Sigmoid colon (tissue), 7 donors: ENCODE measurements around the gene ATP6V0D1. TPM values are rescaled to one million over a fixed set of nuclear protein-coding genes. Genes with fewer than 3 reads are reported as not detected.

Experiments used
- DNase-seq: peaks from one replicate; pipeline ENCODE4 v3.0.0-alpha.2; 2019
- H3K27ac ChIP-seq, 4 donors: fragments of 200-600 bp; sonication (generic); one replicate each; pipeline ENCODE4 v1.5.1; 2016 to 2019; ENCODE audit warnings: mild to moderate bottlenecking in 1 of 4
- H3K27me3 ChIP-seq, 3 donors: fragments of 200-600 bp; sonication (generic); one replicate each; pipeline ENCODE4 v1.5.1; 2019; ENCODE audit warnings: mild to moderate bottlenecking in 1 of 3
- H3K36me3 ChIP-seq, 4 donors: fragments of 200-600 bp; sonication (generic); one replicate each; pipeline ENCODE4 v1.5.1; 2016 to 2019
- H3K4me1 ChIP-seq, 4 donors: fragments of 200-600 bp; sonication (generic); one replicate each; pipeline ENCODE4 v1.5.1; 2017 to 2019
- H3K4me3 ChIP-seq, 4 donors: fragments of 200-600 bp; sonication (generic); one replicate each; pipeline ENCODE4 v1.5.1; 2017 to 2019; ENCODE audit warnings: mild to moderate bottlenecking in 2 of 4, moderate library complexity in 1 of 4
- H3K9me3 ChIP-seq, 4 donors: fragments of 200-600 bp in 3 of 4; sonication (generic) in 3 of 4; one replicate each; pipeline versions ENCODE4 v1.5.1 to v1.6.1; 2013 to 2019
- EP300 ChIP-seq, 4 donors: sonication (generic); formaldehyde crosslinking; IDR thresholded peaks; one replicate each; pipeline ENCODE4 v1.6.1; 2017; ENCODE audit warnings: antibody characterized with exemption in 4 of 4
- POLR2A ChIP-seq, 2 donors: fragments of 450-650 bp; IDR thresholded peaks; one replicate each; pipeline ENCODE4 v1.6.1; 2016; ENCODE audit warnings: antibody characterized with exemption in 2 of 2, mild to moderate bottlenecking in 2 of 2, moderate library complexity in 2 of 2
- POLR2AphosphoS5 ChIP-seq, 4 donors: sonication (generic); formaldehyde crosslinking; IDR thresholded peaks; one replicate each; pipeline ENCODE4 v1.6.1; 2017; ENCODE audit warnings: antibody characterized with exemption in 4 of 4
- WGBS, 2 donors: extraction: QIAGEN DNeasy Blood & Tissue Kit; methylation state at CpG; one replicate each; pipeline ENCODE4 v1.1.7; 2013; 5-methylcytosine and 5-hydroxymethylcytosine counted together
- intact Hi-C: fragments of 100-400 bp; cut with DNase I; formaldehyde crosslinking; loops from one replicate; pipeline ENCODE4 v1.15.1; 2023
- polyA plus RNA-seq, 3 donors: library from polyadenylated mRNA; stranded (reverse); fragments of 200-250 nt; gene quantifications; one replicate each; pipeline ENCODE4 v1.2.3, GENCODE V29; 2013
- total RNA-seq, 4 donors: library from RNA; depleted of rRNA; stranded (reverse); fragments of >200 nt; gene quantifications; one replicate each; pipeline ENCODE4 v1.1.0, GENCODE V29; 2016
- TF ChIP-seq, protein P1 (sequence below), 4 experiments: fragments of 450-650 bp in 3 of 4; fragments of 200-600 bp in 1 of 4; IDR thresholded peaks; one replicate each; pipeline ENCODE4 v1.5.1; 2016 to 2019; ENCODE audit warnings: antibody characterized with exemption in 4 of 4, mild to moderate bottlenecking in 3 of 4, moderate library complexity in 2 of 4
- donor health status: healthy with polysubstance abuse.
- donor health status: Bipolar disorder and iron deficiency.
- donor health status: healthy.

Gene ATP6V0D1
- total and polyA plus RNA-seq, 7 donors: 70.3 to 287 (median 112) TPM

DNA sequence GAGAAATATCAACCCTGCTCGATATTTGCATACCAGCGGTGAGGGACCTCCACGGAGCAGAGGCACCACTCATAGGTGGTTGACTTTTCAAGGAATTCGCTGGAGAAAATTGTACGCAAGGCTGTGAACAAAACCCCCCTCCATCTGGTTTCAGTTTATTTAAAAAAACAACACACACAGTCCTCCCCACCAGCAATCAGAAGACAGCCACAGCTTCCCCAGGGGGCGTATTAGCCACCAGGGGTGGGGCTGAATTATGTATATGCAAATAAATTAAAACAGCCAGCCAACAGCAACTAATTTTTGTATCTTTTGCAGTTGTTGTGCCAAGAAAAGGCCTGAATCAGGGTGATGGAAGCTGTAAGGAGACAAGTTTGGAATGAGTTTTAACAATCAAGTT lies 55.9 kb downstream of the ATP6V0D1 start:
- TF ChIP-seq, protein P1, sequence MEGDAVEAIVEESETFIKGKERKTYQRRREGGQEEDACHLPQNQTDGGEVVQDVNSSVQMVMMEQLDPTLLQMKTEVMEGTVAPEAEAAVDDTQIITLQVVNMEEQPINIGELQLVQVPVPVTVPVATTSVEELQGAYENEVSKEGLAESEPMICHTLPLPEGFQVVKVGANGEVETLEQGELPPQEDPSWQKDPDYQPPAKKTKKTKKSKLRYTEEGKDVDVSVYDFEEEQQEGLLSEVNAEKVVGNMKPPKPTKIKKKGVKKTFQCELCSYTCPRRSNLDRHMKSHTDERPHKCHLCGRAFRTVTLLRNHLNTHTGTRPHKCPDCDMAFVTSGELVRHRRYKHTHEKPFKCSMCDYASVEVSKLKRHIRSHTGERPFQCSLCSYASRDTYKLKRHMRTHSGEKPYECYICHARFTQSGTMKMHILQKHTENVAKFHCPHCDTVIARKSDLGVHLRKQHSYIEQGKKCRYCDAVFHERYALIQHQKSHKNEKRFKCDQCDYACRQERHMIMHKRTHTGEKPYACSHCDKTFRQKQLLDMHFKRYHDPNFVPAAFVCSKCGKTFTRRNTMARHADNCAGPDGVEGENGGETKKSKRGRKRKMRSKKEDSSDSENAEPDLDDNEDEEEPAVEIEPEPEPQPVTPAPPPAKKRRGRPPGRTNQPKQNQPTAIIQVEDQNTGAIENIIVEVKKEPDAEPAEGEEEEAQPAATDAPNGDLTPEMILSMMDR (IDR thresholded peaks at IDR 0.05): no peak
- TF ChIP-seq POLR2A (IDR thresholded peaks at IDR 0.05) (no peak), POLR2AphosphoS5 (IDR thresholded peaks at IDR 0.05) (no peak), EP300 (IDR thresholded peaks at IDR 0.05) (no peak)
- Histone ChIP-seq H3K9me3 (no peaks in the 10 kb centered on the region), H3K4me1 (peaks cover 0 to 8% (median 7%) of the 10 kb centered on the region in 4 donors), H3K27ac (no peak overlapping the region), H3K36me3 (no peaks in the 10 kb centered on the region), H3K4me3 (no peak overlapping the region), H3K27me3 (peaks cover 2 to 42% (median 7%) of the 10 kb centered on the region in 3 donors)
- intact Hi-C loops: no loop called here
- DNase-seq: no peak
- 48 to 50% methylated on average over 6 of the region's 6 CpGs for WGBS, 2 donors

DNA sequence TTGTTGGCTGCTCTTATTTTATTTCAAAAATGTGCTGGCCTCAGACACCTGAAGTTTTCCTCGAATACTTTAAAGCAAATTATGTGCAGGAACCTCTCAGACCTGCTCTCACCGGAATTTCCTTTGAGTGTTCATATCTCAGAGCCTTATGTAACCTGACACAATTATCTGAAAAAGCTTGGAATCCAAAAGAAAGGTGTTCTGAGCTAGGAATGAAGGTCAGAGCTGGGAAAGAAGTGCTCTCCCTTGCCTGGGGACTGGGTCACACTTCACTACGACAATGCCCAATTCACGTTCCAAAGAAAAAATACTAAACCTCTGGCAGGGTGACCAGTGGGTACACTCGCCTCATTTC lies 56.7 kb downstream of the ATP6V0D1 start:
- DNase-seq: no peak
- Histone ChIP-seq H3K9me3 (no peaks in the 10 kb centered on the region), H3K27ac (no peak overlapping the region), H3K4me3 (no peak overlapping the region), H3K4me1 (peaks cover 0 to 7% (median 5%) of the 10 kb centered on the region in 4 donors), H3K27me3 (peaks cover 0 to 36% (median 0%) of the 10 kb centered on the region in 3 donors), H3K36me3 (no peaks in the 10 kb centered on the region)
- WGBS, 2 donors: 52 to 59% methylated on average over 5 of the region's 5 CpGs
- intact Hi-C loops: no loop called here
- TF ChIP-seq EP300 (IDR thresholded peaks at IDR 0.05) (no peak), POLR2A (IDR thresholded peaks at IDR 0.05) (no peak), POLR2AphosphoS5 (IDR thresholded peaks at IDR 0.05) (no peak)
- TF ChIP-seq, protein P1 (IDR thresholded peaks at IDR 0.05): no peak

DNA sequence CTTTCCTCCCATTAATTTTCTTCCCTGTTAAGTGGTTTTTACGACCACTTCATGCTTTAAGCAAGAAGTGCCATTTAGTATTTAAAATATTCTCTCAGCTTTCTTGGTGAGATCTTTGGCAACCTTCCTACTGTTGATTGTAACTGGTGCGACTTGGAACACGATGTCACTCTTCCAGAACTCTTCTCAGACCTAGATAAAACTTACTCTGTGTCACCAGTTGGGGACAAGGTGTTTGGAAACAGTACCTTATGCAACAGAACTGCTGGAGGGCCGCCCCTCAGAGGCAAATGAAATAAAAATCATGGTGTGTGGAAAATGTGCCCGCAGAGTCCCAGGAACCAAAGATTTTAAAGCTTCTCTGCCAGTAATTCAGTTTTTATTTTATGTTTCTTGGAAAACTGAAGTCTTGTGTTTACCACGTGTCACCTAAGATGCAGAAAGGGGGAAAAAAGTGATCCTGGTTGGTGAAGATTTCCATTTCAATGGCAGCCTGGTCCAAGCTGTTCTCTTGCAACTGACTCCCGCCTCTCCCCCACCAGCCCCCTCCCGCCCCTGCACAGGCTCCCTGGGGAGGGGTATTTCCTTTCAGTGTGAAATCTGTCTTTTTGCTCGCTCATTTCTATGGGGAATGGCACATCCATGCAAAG lies 57.2 kb downstream of the ATP6V0D1 start:
- intact Hi-C loops: no loop called here
- H3K27me3 ChIP-seq: peaks cover 0 to 31% (median 0%) of the 10 kb centered on the region in 3 donors
- no peak overlapping the region for H3K27ac ChIP-seq
- no peak overlapping the region for H3K4me3 ChIP-seq
- H3K36me3 ChIP-seq: no peaks in the 10 kb centered on the region
- DNase-seq: no peak
- no peaks in the 10 kb centered on the region for H3K9me3 ChIP-seq
- peaks cover 0 to 7% (median 5%) of the 10 kb centered on the region in 4 donors for H3K4me1 ChIP-seq
- TF ChIP-seq EP300 (IDR thresholded peaks at IDR 0.05): no peak
- TF ChIP-seq, protein P1 (IDR thresholded peaks at IDR 0.05): no peak
- TF ChIP-seq POLR2AphosphoS5 (IDR thresholded peaks at IDR 0.05): no peak
- TF ChIP-seq POLR2A (IDR thresholded peaks at IDR 0.05): no peak
- 37 to 53% methylated on average over 9 of the region's 9 CpGs for WGBS, 2 donors

DNA sequence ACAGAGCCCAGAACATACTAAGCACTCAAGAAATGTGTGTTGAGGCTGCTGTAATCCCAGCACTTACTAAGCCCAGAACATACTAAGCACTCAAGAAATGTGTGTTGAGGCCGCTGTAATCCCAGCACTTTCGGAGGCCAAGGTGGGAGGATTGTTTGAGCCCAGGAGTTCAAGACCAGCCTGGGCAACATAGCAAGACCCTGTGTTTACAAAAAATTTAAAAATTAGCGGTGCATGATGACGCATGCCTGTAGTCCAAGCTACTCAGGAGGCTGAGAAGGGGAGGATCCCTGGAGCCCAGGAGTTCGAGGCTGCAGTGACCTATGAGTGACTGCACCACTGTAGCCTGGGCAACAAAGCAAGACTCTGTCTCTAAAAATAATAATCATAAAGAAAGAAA lies 57.9 kb downstream of the ATP6V0D1 start:
- Histone ChIP-seq H3K4me1 (peaks cover 0 to 2% (median 0%) of the 10 kb centered on the region in 4 donors), H3K4me3 (no peak overlapping the region), H3K27ac (no peak overlapping the region), H3K27me3 (peaks cover 0 to 31% (median 0%) of the 10 kb centered on the region in 3 donors), H3K36me3 (no peaks in the 10 kb centered on the region), H3K9me3 (no peaks in the 10 kb centered on the region)
- WGBS, 2 donors: 81 to 92% methylated on average over 5 of the region's 5 CpGs
- TF ChIP-seq EP300 (IDR thresholded peaks at IDR 0.05) (no peak), POLR2A (IDR thresholded peaks at IDR 0.05) (no peak), POLR2AphosphoS5 (IDR thresholded peaks at IDR 0.05) (no peak)
- TF ChIP-seq, protein P1 (IDR thresholded peaks at IDR 0.05): no peak
- intact Hi-C loops: no loop called here
- DNase-seq: no peak

DNA sequence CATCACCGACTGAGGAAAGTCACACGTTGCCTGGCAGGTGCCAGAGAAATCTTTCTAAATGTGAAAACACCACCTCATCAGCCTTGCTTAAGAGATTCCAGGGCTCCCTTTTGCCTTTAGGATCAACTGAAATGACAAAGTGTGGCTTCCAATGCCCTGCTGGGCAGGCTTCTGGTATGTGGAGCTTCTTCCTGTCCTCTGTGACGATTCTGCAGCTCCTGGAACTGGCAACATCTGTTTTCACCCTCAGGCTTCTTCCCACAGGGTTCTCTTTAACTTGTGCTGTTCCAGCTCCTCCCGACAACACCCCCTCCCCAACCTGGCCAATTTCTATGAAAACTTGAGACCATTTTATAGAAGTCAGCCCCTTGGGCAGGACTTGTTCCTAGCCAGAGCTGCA lies 59.9 kb downstream of the ATP6V0D1 start:
- peaks cover 0 to 14% (median 0%) of the 10 kb centered on the region in 3 donors for H3K27me3 ChIP-seq
- TF ChIP-seq POLR2AphosphoS5 (IDR thresholded peaks at IDR 0.05) (no peak), POLR2A (IDR thresholded peaks at IDR 0.05) (no peak), EP300 (IDR thresholded peaks at IDR 0.05) (no peak)
- TF ChIP-seq, protein P1 (IDR thresholded peaks at IDR 0.05): no peak
- intact Hi-C loops: no loop called here
- no peak overlapping the region for H3K27ac ChIP-seq
- no peak overlapping the region for H3K4me3 ChIP-seq
- no peaks in the 10 kb centered on the region for H3K36me3 ChIP-seq
- no peak for DNase-seq
- H3K9me3 ChIP-seq: no peaks in the 10 kb centered on the region
- WGBS, 2 donors: 87 to 89% methylated on average over 4 of the region's 4 CpGs
- peaks cover 0 to 5% (median 2%) of the 10 kb centered on the region in 4 donors for H3K4me1 ChIP-seq
